ENCODE measurements around the gene TNNT3. TPM values are rescaled to one million over a fixed set of nuclear protein-coding genes. Genes with fewer than 3 reads are reported as not detected.

The TNNT3 gene
- total and polyA plus RNA-seq, 9 donors = 2,869 to 9,783 (median 6,353) TPM

GRCh38 chr11:1959786-1960185 is 40.3 kb downstream of the TNNT3 start:
- no CpG with 5 or more reads among the region's 17 CpGs for WGBS (ENCODE audit: insufficient coverage)
- H3K36me3 ChIP-seq (ENCODE audit: control insufficient read depth, insufficient read depth, low read length) = no peaks in the 10 kb centered on the region
- no peaks in the 10 kb centered on the region for H3K9me3 ChIP-seq (replicated peaks; ENCODE audit: control insufficient read depth, low read depth, low read length)
- H3K27me3 ChIP-seq (ENCODE audit: control insufficient read depth, insufficient read depth, low read length) = no peaks in the 10 kb centered on the region
- no peak for DNase-seq
- H3K4me3 ChIP-seq (ENCODE audit: low read length) = no peak overlapping the region
- H3K27ac ChIP-seq (ENCODE audit: low read length) = no peak overlapping the region
- no peaks in the 10 kb centered on the region for H3K4me1 ChIP-seq (ENCODE audit: control insufficient read depth, insufficient read depth, low read length)

- Histone ChIP-seq H3K27ac (ENCODE audit: low read length) (no peak overlapping the region), H3K27me3 (ENCODE audit: control insufficient read depth, insufficient read depth, low read length) (no peaks in the 10 kb centered on the region), H3K9me3 (replicated peaks; ENCODE audit: control insufficient read depth, low read depth, low read length) (no peaks in the 10 kb centered on the region), H3K4me1 (ENCODE audit: control insufficient read depth, insufficient read depth, low read length) (no peaks in the 10 kb centered on the region), H3K4me3 (ENCODE audit: low read length) (no peak overlapping the region), H3K36me3 (ENCODE audit: control insufficient read depth, insufficient read depth, low read length) (no peaks in the 10 kb centered on the region)
- DNase-seq = no peak
- WGBS (ENCODE audit: insufficient coverage) = no CpG with 5 or more reads among the region's 20 CpGs
Measured at GRCh38 chr11:1963864-1964263, 44.4 kb downstream of the TNNT3 start.

GRCh38 chr11:1964348-1964747 is 44.8 kb downstream of the TNNT3 start:
- H3K27me3 ChIP-seq (ENCODE audit: control insufficient read depth, insufficient read depth, low read length) = no peaks in the 10 kb centered on the region
- no peaks in the 10 kb centered on the region for H3K36me3 ChIP-seq (ENCODE audit: control insufficient read depth, insufficient read depth, low read length)
- H3K4me1 ChIP-seq (ENCODE audit: control insufficient read depth, insufficient read depth, low read length) = no peaks in the 10 kb centered on the region
- H3K27ac ChIP-seq (ENCODE audit: low read length) = no peak overlapping the region
- H3K9me3 ChIP-seq (replicated peaks; ENCODE audit: control insufficient read depth, low read depth, low read length) = no peaks in the 10 kb centered on the region
- H3K4me3 ChIP-seq (ENCODE audit: low read length) = no peak overlapping the region
- WGBS (ENCODE audit: insufficient coverage) = no CpG with 5 or more reads among the region's 17 CpGs
- no peak for DNase-seq

- Histone ChIP-seq H3K27me3 (ENCODE audit: control insufficient read depth, insufficient read depth, low read length) (no peaks in the 10 kb centered on the region), H3K4me3 (ENCODE audit: low read length) (no peak overlapping the region), H3K36me3 (ENCODE audit: control insufficient read depth, insufficient read depth, low read length) (no peaks in the 10 kb centered on the region), H3K4me1 (ENCODE audit: control insufficient read depth, insufficient read depth, low read length) (no peaks in the 10 kb centered on the region), H3K9me3 (replicated peaks; ENCODE audit: control insufficient read depth, low read depth, low read length) (no peaks in the 10 kb centered on the region), H3K27ac (ENCODE audit: low read length) (no peak overlapping the region)
- no CpG with 5 or more reads among the region's 20 CpGs for WGBS (ENCODE audit: insufficient coverage)
- DNase-seq = no peak
Measured at GRCh38 chr11:1964955-1965354, 45.5 kb downstream of the TNNT3 start.

GRCh38 chr11:1966531-1966930 is 47.0 kb downstream of the TNNT3 start:
- no peak for DNase-seq
- Histone ChIP-seq H3K4me1 (ENCODE audit: control insufficient read depth, insufficient read depth, low read length) (no peaks in the 10 kb centered on the region), H3K36me3 (ENCODE audit: control insufficient read depth, insufficient read depth, low read length) (no peaks in the 10 kb centered on the region), H3K27me3 (ENCODE audit: control insufficient read depth, insufficient read depth, low read length) (no peaks in the 10 kb centered on the region), H3K9me3 (replicated peaks; ENCODE audit: control insufficient read depth, low read depth, low read length) (no peaks in the 10 kb centered on the region), H3K27ac (ENCODE audit: low read length) (no peak overlapping the region), H3K4me3 (ENCODE audit: low read length) (no peak overlapping the region)
- WGBS (ENCODE audit: insufficient coverage) = no CpG with 5 or more reads among the region's 18 CpGs

GRCh38 chr11:1967641-1968225 is 48.2 kb downstream of the TNNT3 start:
- Histone ChIP-seq H3K36me3 (ENCODE audit: control insufficient read depth, insufficient read depth, low read length) (no peaks in the 10 kb centered on the region), H3K4me3 (ENCODE audit: low read length) (no peak overlapping the region), H3K27ac (ENCODE audit: low read length) (no peak overlapping the region), H3K4me1 (ENCODE audit: control insufficient read depth, insufficient read depth, low read length) (no peaks in the 10 kb centered on the region), H3K9me3 (replicated peaks; ENCODE audit: control insufficient read depth, low read depth, low read length) (no peaks in the 10 kb centered on the region), H3K27me3 (ENCODE audit: control insufficient read depth, insufficient read depth, low read length) (no peaks in the 10 kb centered on the region)
- DNase-seq = peak; percentile 63
- WGBS (ENCODE audit: insufficient coverage) = no CpG with 5 or more reads among the region's 21 CpGs

GRCh38 chr11:1968454-1969002 is 49.0 kb downstream of the TNNT3 start:
- Histone ChIP-seq H3K36me3 (ENCODE audit: control insufficient read depth, insufficient read depth, low read length) (no peaks in the 10 kb centered on the region), H3K9me3 (replicated peaks; ENCODE audit: control insufficient read depth, low read depth, low read length) (no peaks in the 10 kb centered on the region), H3K4me3 (ENCODE audit: low read length) (no peak overlapping the region), H3K27ac (ENCODE audit: low read length) (peak overlapping the region; percentile 71), H3K27me3 (ENCODE audit: control insufficient read depth, insufficient read depth, low read length) (no peaks in the 10 kb centered on the region), H3K4me1 (ENCODE audit: control insufficient read depth, insufficient read depth, low read length) (no peaks in the 10 kb centered on the region)
- DNase-seq = no peak
- no CpG with 5 or more reads among the region's 24 CpGs for WGBS (ENCODE audit: insufficient coverage)

- no CpG with 5 or more reads among the region's 21 CpGs for WGBS (ENCODE audit: insufficient coverage)
- Histone ChIP-seq H3K4me1 (ENCODE audit: control insufficient read depth, insufficient read depth, low read length) (no peaks in the 10 kb centered on the region), H3K27ac (ENCODE audit: low read length) (no peak overlapping the region), H3K27me3 (ENCODE audit: control insufficient read depth, insufficient read depth, low read length) (no peaks in the 10 kb centered on the region), H3K9me3 (replicated peaks; ENCODE audit: control insufficient read depth, low read depth, low read length) (no peaks in the 10 kb centered on the region), H3K4me3 (ENCODE audit: low read length) (no peak overlapping the region), H3K36me3 (ENCODE audit: control insufficient read depth, insufficient read depth, low read length) (no peaks in the 10 kb centered on the region)
- no peak for DNase-seq
Measured at GRCh38 chr11:1969035-1969434, 49.5 kb downstream of the TNNT3 start.

- no peak overlapping the region for H3K27ac ChIP-seq (ENCODE audit: low read length)
- no peak for DNase-seq
- H3K27me3 ChIP-seq (ENCODE audit: control insufficient read depth, insufficient read depth, low read length) = no peaks in the 10 kb centered on the region
- no peaks in the 10 kb centered on the region for H3K9me3 ChIP-seq (replicated peaks; ENCODE audit: control insufficient read depth, low read depth, low read length)
- no CpG with 5 or more reads among the region's 23 CpGs for WGBS (ENCODE audit: insufficient coverage)
- H3K4me1 ChIP-seq (ENCODE audit: control insufficient read depth, insufficient read depth, low read length) = no peaks in the 10 kb centered on the region
- H3K4me3 ChIP-seq (ENCODE audit: low read length) = no peak overlapping the region
- no peaks in the 10 kb centered on the region for H3K36me3 ChIP-seq (ENCODE audit: control insufficient read depth, insufficient read depth, low read length)
Measured at GRCh38 chr11:1969776-1970175, 50.3 kb downstream of the TNNT3 start.

GRCh38 chr11:1970956-1971355 is 51.5 kb downstream of the TNNT3 start:
- Histone ChIP-seq H3K27me3 (ENCODE audit: control insufficient read depth, insufficient read depth, low read length) (no peaks in the 10 kb centered on the region), H3K4me1 (ENCODE audit: control insufficient read depth, insufficient read depth, low read length) (no peaks in the 10 kb centered on the region), H3K4me3 (ENCODE audit: low read length) (no peak overlapping the region), H3K36me3 (ENCODE audit: control insufficient read depth, insufficient read depth, low read length) (no peaks in the 10 kb centered on the region), H3K27ac (ENCODE audit: low read length) (no peak overlapping the region), H3K9me3 (replicated peaks; ENCODE audit: control insufficient read depth, low read depth, low read length) (no peaks in the 10 kb centered on the region)
- DNase-seq = no peak
- no CpG with 5 or more reads among the region's 15 CpGs for WGBS (ENCODE audit: insufficient coverage)

GRCh38 chr11:1975185-1975584 is 55.7 kb downstream of the TNNT3 start:
- Histone ChIP-seq H3K4me1 (ENCODE audit: control insufficient read depth, insufficient read depth, low read length) (no peaks in the 10 kb centered on the region), H3K27ac (ENCODE audit: low read length) (no peak overlapping the region), H3K9me3 (replicated peaks; ENCODE audit: control insufficient read depth, low read depth, low read length) (no peaks in the 10 kb centered on the region), H3K4me3 (ENCODE audit: low read length) (no peak overlapping the region), H3K36me3 (ENCODE audit: control insufficient read depth, insufficient read depth, low read length) (no peaks in the 10 kb centered on the region), H3K27me3 (ENCODE audit: control insufficient read depth, insufficient read depth, low read length) (no peaks in the 10 kb centered on the region)
- no CpG with 5 or more reads among the region's 13 CpGs for WGBS (ENCODE audit: insufficient coverage)
- DNase-seq = no peak
